ENCODE data around the gene CCDC88C. TPM values are rescaled to one million over a fixed set of nuclear protein-coding genes. Genes with fewer than 3 reads are reported as not detected.
A peak's percentile ranks its signal among the peaks of the same experiment; 100 is the strongest.

The CCDC88C gene
- total and polyA plus RNA-seq, 9 donors, result 2.0 to 17.7 (median 3.9) TPM

DNA sequence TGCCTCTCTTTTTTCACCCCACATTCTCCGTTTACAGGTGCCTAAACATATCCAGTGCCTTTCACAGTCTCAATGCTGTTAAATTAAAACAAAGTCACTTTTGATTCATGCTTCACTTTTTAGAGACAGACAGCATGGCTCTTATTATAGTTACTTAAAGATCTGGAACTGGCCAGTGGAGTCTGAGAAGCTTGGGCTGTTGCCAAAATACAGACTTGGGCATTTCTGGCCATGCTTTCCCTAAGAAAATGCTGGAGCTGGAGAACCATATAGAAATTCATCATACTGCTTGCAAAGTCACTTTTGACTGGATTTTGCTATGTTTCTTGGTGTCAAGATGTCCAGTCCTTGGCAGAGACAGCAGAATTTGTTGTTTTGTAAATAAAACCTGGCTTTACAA is 161.0 kb downstream of the CCDC88C start:
- whole genome bisulfite sequencing, 3 donors, result 60 to 74% (median 64%) methylated on average over 1 of the region's 1 CpG
- no peak overlapping the region for H3K4me3 ChIP-seq
- no peaks in the 10 kb centered on the region for H3K36me3 ChIP-seq
- TF ChIP-seq EP300 (IDR thresholded peaks at IDR 0.05) (no peak), POLR2A (IDR thresholded peaks at IDR 0.05) (no peak), CTCF (IDR thresholded peaks at IDR 0.05) (no peak)
- H3K27ac ChIP-seq, result no peak overlapping the region
- no peak for DNase-seq
- no peaks in the 10 kb centered on the region for H3K27me3 ChIP-seq
- peaks cover 7% of the 10 kb centered on the region for H3K4me1 ChIP-seq (ENCODE audit: insufficient read depth)
- H3K9me3 ChIP-seq, result no peaks in the 10 kb centered on the region
- intact Hi-C loops (cut with DNase I), result no loop called here

GRCh38 chr14:91255026-91255695 is 162.5 kb downstream of the CCDC88C start:
- TF ChIP-seq CTCF (IDR thresholded peaks at IDR 0.05) (no peak), EP300 (IDR thresholded peaks at IDR 0.05) (no peak), POLR2A (IDR thresholded peaks at IDR 0.05) (no peak)
- intact Hi-C loops (cut with DNase I), result no loop called here
- Histone ChIP-seq H3K4me1 (ENCODE audit: insufficient read depth) (peaks cover 7% of the 10 kb centered on the region), H3K36me3 (no peaks in the 10 kb centered on the region), H3K4me3 (no peak overlapping the region), H3K9me3 (no peaks in the 10 kb centered on the region), H3K27me3 (no peaks in the 10 kb centered on the region), H3K27ac (no peak overlapping the region)
- no peak for DNase-seq
- WGBS, 3 donors, result 78 to 87% (median 78%) methylated on average over 9 of the region's 9 CpGs

GRCh38 chr14:91254461-91254860 is 163.2 kb downstream of the CCDC88C start:
- DNase-seq, result no peak
- Histone ChIP-seq H3K27me3 (no peaks in the 10 kb centered on the region), H3K4me3 (no peak overlapping the region), H3K36me3 (no peaks in the 10 kb centered on the region), H3K27ac (no peak overlapping the region), H3K4me1 (ENCODE audit: insufficient read depth) (peaks cover 7% of the 10 kb centered on the region), H3K9me3 (no peaks in the 10 kb centered on the region)
- intact Hi-C loops (cut with DNase I), result no loop called here
- TF ChIP-seq CTCF (IDR thresholded peaks at IDR 0.05) (no peak), POLR2A (IDR thresholded peaks at IDR 0.05) (no peak), EP300 (IDR thresholded peaks at IDR 0.05) (no peak)
- 77 to 90% (median 82%) methylated on average over 3 of the region's 3 CpGs for WGBS, 3 donors

GRCh38 chr14:91253795-91254323 is 163.8 kb downstream of the CCDC88C start:
- Histone ChIP-seq H3K9me3 (no peaks in the 10 kb centered on the region), H3K27ac (no peak overlapping the region), H3K36me3 (no peaks in the 10 kb centered on the region), H3K27me3 (no peaks in the 10 kb centered on the region), H3K4me1 (ENCODE audit: insufficient read depth) (peaks cover 7% of the 10 kb centered on the region), H3K4me3 (peak overlapping the region; percentile 58)
- peak in 1 of 5 donors; percentile 29 for DNase-seq
- TF ChIP-seq POLR2A (IDR thresholded peaks at IDR 0.05), result no peak
- TF ChIP-seq CTCF (IDR thresholded peaks at IDR 0.05), result no peak
- TF ChIP-seq EP300 (IDR thresholded peaks at IDR 0.05), result no peak
- WGBS, 3 donors, result 30 to 51% (median 39%) methylated on average over 20 of the region's 20 CpGs
- intact Hi-C loops (cut with DNase I), result no loop called here
